ENCODE measurements around the gene PGM3. TPM values are rescaled to one million over a fixed set of nuclear protein-coding genes. Genes with fewer than 3 reads are reported as not detected.

PGM3 gene
- total RNA-seq, 4 donors from 2014 or later: 16.0 to 30.0 (median 26.1) TPM

GRCh38 chr6:83127258-83127657 is 65.8 kb downstream of the PGM3 start:
- TF ChIP-seq CTCF (IDR thresholded peaks at IDR 0.05): no peak
- H3K9me3 ChIP-seq: no peaks in the 10 kb centered on the region
- no peak overlapping the region for H3K27ac ChIP-seq
- no peaks in the 10 kb centered on the region for H3K27me3 ChIP-seq
- H3K36me3 ChIP-seq: peaks cover 0 to 91% (median 0%) of the 10 kb centered on the region in 3 donors
- H3K4me1 ChIP-seq: no peaks in the 10 kb centered on the region
- DNase-seq: no peak
- no peak overlapping the region for H3K4me3 ChIP-seq

- Histone ChIP-seq H3K36me3 (peaks cover 0 to 91% (median 0%) of the 10 kb centered on the region in 3 donors), H3K27me3 (no peaks in the 10 kb centered on the region), H3K27ac (no peak overlapping the region), H3K9me3 (no peaks in the 10 kb centered on the region), H3K4me3 (no peak overlapping the region), H3K4me1 (no peaks in the 10 kb centered on the region)
- no peak for DNase-seq
- TF ChIP-seq CTCF (IDR thresholded peaks at IDR 0.05): no peak
- no peak for TF ChIP-seq POLR2A (IDR thresholded peaks at IDR 0.05)
These were observed 66.3 kb downstream of the PGM3 start for GRCh38 chr6:83126807-83127206.

- no peak for DNase-seq
- H3K9me3 ChIP-seq: no peaks in the 10 kb centered on the region
- H3K36me3 ChIP-seq: peaks cover 0 to 89% (median 0%) of the 10 kb centered on the region in 3 donors
- no peak for TF ChIP-seq CTCF (IDR thresholded peaks at IDR 0.05)
- no peak for TF ChIP-seq POLR2A (IDR thresholded peaks at IDR 0.05)
- no peaks in the 10 kb centered on the region for H3K27me3 ChIP-seq
- no peak overlapping the region for H3K27ac ChIP-seq
- H3K4me3 ChIP-seq: no peak overlapping the region
- H3K4me1 ChIP-seq: no peaks in the 10 kb centered on the region
These were observed 66.8 kb downstream of the PGM3 start for GRCh38 chr6:83126223-83126622.

GRCh38 chr6:83125425-83125824 is 67.6 kb downstream of the PGM3 start:
- Histone ChIP-seq H3K36me3 (peaks cover 0 to 88% (median 0%) of the 10 kb centered on the region in 3 donors), H3K27ac (no peak overlapping the region), H3K27me3 (no peaks in the 10 kb centered on the region), H3K9me3 (no peaks in the 10 kb centered on the region), H3K4me1 (no peaks in the 10 kb centered on the region), H3K4me3 (no peak overlapping the region)
- no peak for TF ChIP-seq CTCF (IDR thresholded peaks at IDR 0.05)
- no peak for TF ChIP-seq POLR2A (IDR thresholded peaks at IDR 0.05)
- no peak for DNase-seq

GRCh38 chr6:83124553-83124952 is 68.5 kb downstream of the PGM3 start:
- no peaks in the 10 kb centered on the region for H3K4me1 ChIP-seq
- no peak overlapping the region for H3K27ac ChIP-seq
- no peaks in the 10 kb centered on the region for H3K9me3 ChIP-seq
- TF ChIP-seq POLR2A (IDR thresholded peaks at IDR 0.05) (no peak), CTCF (IDR thresholded peaks at IDR 0.05) (no peak)
- no peak overlapping the region for H3K4me3 ChIP-seq
- H3K27me3 ChIP-seq: no peaks in the 10 kb centered on the region
- H3K36me3 ChIP-seq: peaks cover 0 to 90% (median 0%) of the 10 kb centered on the region in 3 donors
- DNase-seq: no peak

GRCh38 chr6:83119742-83120300 is 73.2 kb downstream of the PGM3 start:
- H3K27ac ChIP-seq: no peak overlapping the region
- TF ChIP-seq CTCF (IDR thresholded peaks at IDR 0.05): no peak
- TF ChIP-seq POLR2A (IDR thresholded peaks at IDR 0.05): no peak
- H3K4me3 ChIP-seq: no peak overlapping the region
- no peaks in the 10 kb centered on the region for H3K9me3 ChIP-seq
- H3K27me3 ChIP-seq: no peaks in the 10 kb centered on the region
- no peak for DNase-seq
- H3K36me3 ChIP-seq: peaks cover 0 to 48% (median 0%) of the 10 kb centered on the region in 3 donors
- H3K4me1 ChIP-seq: no peaks in the 10 kb centered on the region

All from Peyer's patch (tissue), 4 donors.